ENCODE measurements around the gene TM2D3.

DNA sequence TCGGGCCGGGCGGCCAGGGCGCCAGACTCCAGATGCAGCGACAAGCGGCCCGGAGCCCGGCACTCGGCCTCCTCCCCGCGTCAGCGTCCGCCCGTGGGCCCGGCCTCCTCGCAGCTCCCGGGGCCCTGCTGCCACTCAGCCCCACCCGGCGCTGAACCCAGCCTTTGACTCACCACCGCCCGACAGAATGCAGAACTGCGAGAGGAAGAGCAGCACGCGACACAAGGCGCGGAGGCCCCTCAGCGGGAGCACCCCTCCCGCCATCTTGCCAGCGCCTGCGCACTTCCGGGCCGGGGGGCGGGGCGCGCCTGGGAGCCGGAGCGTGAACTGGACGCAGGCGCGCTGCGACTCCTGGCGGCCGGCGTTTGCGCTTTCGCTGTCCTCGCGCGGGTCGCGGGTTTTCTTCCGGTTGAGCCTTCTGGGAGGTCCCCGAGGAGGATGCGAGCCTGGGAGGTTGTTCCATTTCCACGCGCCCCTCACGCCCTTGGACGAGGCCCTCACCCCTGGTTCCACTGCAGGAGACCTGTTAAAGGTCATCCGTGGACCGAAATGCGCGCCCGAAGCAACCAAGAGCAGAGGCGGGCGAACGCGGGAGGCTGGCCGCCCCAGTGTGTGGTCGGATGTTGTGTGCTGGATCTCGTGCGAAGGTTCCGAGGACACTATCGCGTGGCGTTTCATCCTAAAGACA lies at the start of gene TM2D3:
- TF ChIP-seq, protein P1, sequence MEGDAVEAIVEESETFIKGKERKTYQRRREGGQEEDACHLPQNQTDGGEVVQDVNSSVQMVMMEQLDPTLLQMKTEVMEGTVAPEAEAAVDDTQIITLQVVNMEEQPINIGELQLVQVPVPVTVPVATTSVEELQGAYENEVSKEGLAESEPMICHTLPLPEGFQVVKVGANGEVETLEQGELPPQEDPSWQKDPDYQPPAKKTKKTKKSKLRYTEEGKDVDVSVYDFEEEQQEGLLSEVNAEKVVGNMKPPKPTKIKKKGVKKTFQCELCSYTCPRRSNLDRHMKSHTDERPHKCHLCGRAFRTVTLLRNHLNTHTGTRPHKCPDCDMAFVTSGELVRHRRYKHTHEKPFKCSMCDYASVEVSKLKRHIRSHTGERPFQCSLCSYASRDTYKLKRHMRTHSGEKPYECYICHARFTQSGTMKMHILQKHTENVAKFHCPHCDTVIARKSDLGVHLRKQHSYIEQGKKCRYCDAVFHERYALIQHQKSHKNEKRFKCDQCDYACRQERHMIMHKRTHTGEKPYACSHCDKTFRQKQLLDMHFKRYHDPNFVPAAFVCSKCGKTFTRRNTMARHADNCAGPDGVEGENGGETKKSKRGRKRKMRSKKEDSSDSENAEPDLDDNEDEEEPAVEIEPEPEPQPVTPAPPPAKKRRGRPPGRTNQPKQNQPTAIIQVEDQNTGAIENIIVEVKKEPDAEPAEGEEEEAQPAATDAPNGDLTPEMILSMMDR (IDR thresholded peaks at IDR 0.05): 0 out of 2 replicates have a peak, but pooled peaks have one; percentile 38
- peak; percentile 59; the same call in 1 of the 2 replicates for TF ChIP-seq CREB1 (CRISPR knock-in tag; IDR thresholded peaks at IDR 0.05)
- TF ChIP-seq SMAD3 (CRISPR knock-in tag; IDR thresholded peaks at IDR 0.05; ENCODE audit: borderline replicate concordance): 0 out of 2 replicates have a peak, but pooled peaks have one; percentile 61
- TF ChIP-seq, protein P2, sequence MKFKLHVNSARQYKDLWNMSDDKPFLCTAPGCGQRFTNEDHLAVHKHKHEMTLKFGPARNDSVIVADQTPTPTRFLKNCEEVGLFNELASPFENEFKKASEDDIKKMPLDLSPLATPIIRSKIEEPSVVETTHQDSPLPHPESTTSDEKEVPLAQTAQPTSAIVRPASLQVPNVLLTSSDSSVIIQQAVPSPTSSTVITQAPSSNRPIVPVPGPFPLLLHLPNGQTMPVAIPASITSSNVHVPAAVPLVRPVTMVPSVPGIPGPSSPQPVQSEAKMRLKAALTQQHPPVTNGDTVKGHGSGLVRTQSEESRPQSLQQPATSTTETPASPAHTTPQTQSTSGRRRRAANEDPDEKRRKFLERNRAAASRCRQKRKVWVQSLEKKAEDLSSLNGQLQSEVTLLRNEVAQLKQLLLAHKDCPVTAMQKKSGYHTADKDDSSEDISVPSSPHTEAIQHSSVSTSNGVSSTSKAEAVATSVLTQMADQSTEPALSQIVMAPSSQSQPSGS (CRISPR knock-in tag; IDR thresholded peaks at IDR 0.05; ENCODE audit: borderline replicate concordance, low read depth): no peak
- TF ChIP-seq FOXK1 (CRISPR knock-in tag; IDR thresholded peaks at IDR 0.05): peak; percentile 78
- TF ChIP-seq, protein P3, sequence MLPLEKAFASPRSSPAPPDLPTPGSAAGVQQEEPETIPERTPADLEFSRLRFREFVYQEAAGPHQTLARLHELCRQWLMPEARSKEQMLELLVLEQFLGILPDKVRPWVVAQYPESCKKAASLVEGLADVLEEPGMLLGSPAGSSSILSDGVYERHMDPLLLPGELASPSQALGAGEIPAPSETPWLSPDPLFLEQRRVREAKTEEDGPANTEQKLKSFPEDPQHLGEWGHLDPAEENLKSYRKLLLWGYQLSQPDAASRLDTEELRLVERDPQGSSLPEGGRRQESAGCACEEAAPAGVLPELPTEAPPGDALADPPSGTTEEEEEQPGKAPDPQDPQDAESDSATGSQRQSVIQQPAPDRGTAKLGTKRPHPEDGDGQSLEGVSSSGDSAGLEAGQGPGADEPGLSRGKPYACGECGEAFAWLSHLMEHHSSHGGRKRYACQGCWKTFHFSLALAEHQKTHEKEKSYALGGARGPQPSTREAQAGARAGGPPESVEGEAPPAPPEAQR (CRISPR knock-in tag; IDR thresholded peaks at IDR 0.05): no peak
- no peak for TF ChIP-seq ZNF263 (CRISPR knock-in tag; IDR thresholded peaks at IDR 0.05; ENCODE audit: low read depth)
- TF ChIP-seq USF2 (CRISPR knock-in tag; IDR thresholded peaks at IDR 0.05): peak; percentile 12; the same call in 1 of the 2 replicates
- TF ChIP-seq ATF3 (CRISPR knock-in tag; conservative IDR thresholded peaks at IDR 0.05): no peak
- TF ChIP-seq ZBTB21 (CRISPR knock-in tag; IDR thresholded peaks at IDR 0.05; ENCODE audit: borderline replicate concordance): no peak
- TF ChIP-seq, protein P4, sequence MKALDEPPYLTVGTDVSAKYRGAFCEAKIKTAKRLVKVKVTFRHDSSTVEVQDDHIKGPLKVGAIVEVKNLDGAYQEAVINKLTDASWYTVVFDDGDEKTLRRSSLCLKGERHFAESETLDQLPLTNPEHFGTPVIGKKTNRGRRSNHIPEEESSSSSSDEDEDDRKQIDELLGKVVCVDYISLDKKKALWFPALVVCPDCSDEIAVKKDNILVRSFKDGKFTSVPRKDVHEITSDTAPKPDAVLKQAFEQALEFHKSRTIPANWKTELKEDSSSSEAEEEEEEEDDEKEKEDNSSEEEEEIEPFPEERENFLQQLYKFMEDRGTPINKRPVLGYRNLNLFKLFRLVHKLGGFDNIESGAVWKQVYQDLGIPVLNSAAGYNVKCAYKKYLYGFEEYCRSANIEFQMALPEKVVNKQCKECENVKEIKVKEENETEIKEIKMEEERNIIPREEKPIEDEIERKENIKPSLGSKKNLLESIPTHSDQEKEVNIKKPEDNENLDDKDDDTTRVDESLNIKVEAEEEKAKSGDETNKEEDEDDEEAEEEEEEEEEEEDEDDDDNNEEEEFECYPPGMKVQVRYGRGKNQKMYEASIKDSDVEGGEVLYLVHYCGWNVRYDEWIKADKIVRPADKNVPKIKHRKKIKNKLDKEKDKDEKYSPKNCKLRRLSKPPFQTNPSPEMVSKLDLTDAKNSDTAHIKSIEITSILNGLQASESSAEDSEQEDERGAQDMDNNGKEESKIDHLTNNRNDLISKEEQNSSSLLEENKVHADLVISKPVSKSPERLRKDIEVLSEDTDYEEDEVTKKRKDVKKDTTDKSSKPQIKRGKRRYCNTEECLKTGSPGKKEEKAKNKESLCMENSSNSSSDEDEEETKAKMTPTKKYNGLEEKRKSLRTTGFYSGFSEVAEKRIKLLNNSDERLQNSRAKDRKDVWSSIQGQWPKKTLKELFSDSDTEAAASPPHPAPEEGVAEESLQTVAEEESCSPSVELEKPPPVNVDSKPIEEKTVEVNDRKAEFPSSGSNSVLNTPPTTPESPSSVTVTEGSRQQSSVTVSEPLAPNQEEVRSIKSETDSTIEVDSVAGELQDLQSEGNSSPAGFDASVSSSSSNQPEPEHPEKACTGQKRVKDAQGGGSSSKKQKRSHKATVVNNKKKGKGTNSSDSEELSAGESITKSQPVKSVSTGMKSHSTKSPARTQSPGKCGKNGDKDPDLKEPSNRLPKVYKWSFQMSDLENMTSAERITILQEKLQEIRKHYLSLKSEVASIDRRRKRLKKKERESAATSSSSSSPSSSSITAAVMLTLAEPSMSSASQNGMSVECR (CRISPR knock-in tag; IDR thresholded peaks at IDR 0.05; ENCODE audit: borderline replicate concordance): peak; percentile 43; the same call in 1 of the 2 replicates

Measured in WTC11 (cell line).